Kidney (tissue), 14 donors: ENCODE results near the gene WDR7. TPM values are rescaled to one million over a fixed set of nuclear protein-coding genes. Genes with fewer than 3 reads are reported as not detected.

ENCODE experiments used
- DNase-seq, 5 donors: peaks; one replicate each; pipeline ENCODE4 v3.0.0-alpha.2; 2013 to 2020
- FAIRE-seq: peaks from 2 replicates; lab custom pipeline; 2012; peaks lifted over from hg19 to GRCh38; lab: Jason Lieb, UNC
- H3K27ac ChIP-seq, 2 donors: one replicate each; pipeline ENCODE4 v1.7.0; 2013; ENCODE audit warnings: low read depth in 2 of 2, low read length in 2 of 2, inconsistent platforms in 1 of 2
- H3K27me3 ChIP-seq: one replicate; pipeline ENCODE4 v1.7.1; 2013; ENCODE audit warnings: low read length, inconsistent platforms; ENCODE audit not compliant: control insufficient read depth, insufficient read depth
- H3K36me3 ChIP-seq, 3 donors: one replicate each; pipeline versions ENCODE4 v1.7.0 to v1.7.1; 2013; ENCODE audit warnings: low read length in 3 of 3, control low read depth in 1 of 3, inconsistent platforms in 1 of 3; ENCODE audit not compliant: insufficient read depth in 3 of 3, control insufficient read depth in 2 of 3
- H3K4me1 ChIP-seq, 3 donors: one replicate each; pipeline versions ENCODE4 v1.7.0 to v1.7.1; 2013; ENCODE audit warnings: low read length in 3 of 3, inconsistent platforms in 1 of 3, low read depth in 1 of 3; ENCODE audit not compliant: control insufficient read depth in 2 of 3, insufficient read depth in 2 of 3
- H3K4me3 ChIP-seq, 3 donors: one replicate each; pipeline versions ENCODE4 v1.7.0 to v1.8.1; 2013; ENCODE audit warnings: low read length in 3 of 3, control low read depth in 1 of 3, inconsistent platforms in 1 of 3
- H3K9ac ChIP-seq, 3 donors: one replicate each; pipeline versions ENCODE4 v1.7.0 to v1.7.1; 2013; ENCODE audit warnings: low read length in 3 of 3, control low read depth in 1 of 3, inconsistent platforms in 1 of 3
- H3K9me3 ChIP-seq, 3 donors: one replicate each; pipeline versions ENCODE4 v1.7.0 to v1.7.1; 2013; ENCODE audit warnings: low read length in 3 of 3, control low read depth in 1 of 3, inconsistent platforms in 1 of 3; ENCODE audit not compliant: control insufficient read depth in 2 of 3, insufficient read depth in 1 of 3
- CTCF ChIP-seq: IDR thresholded peaks from 3 replicates; pipeline ENCODE4 v1.5.1; 2012; ENCODE audit warnings: mild to moderate bottlenecking, moderate library complexity, borderline replicate concordance; ENCODE audit not compliant: insufficient read depth; ENCODE audit errors: extremely low read depth
- intact Hi-C: fragments of 100-400 bp; cut with DNase I; formaldehyde crosslinking; loops from one replicate; pipeline ENCODE4 v1.11.1; 2022
- polyA plus RNA-seq: library from polyadenylated mRNA; stranded (reverse); fragments of 350-450 nt; fragmentation: Illumina TruSeq; extraction: RNeasy Lipid Tissue Mini Kit (QIAGEN cat#74804); gene quantifications from one replicate; pipeline ENCODE4 v1.2.3, GENCODE V29; 2014; ENCODE audit warnings: low read depth, low replicate concordance; ENCODE audit not compliant: insufficient read depth
- total RNA-seq: library from RNA; stranded (reverse); fragmentation: NEBNext Ultra II Directional; extraction: Animal tissue kit (Norgen Biotek cat#: 25700); gene quantifications from one replicate; pipeline ENCODE4 v1.2.1, GENCODE V29; 2021
- donor health status: control.
- donor health status: control.
- donor health status: control.
- donor health status: control.
- donor health status: control.
- donor health status: DM: yes; HTN: yes; CAD: no.
- donor health status: Normal renal cell carcinoma (clear cell type).

WDR7 gene
- total and polyA plus RNA-seq, 2 donors from 2014 or later, result 7.3 to 34.4 TPM

- no peaks in the 10 kb centered on the region for H3K4me1 ChIP-seq
- intact Hi-C loops, result no loop called here
- H3K36me3 ChIP-seq, result no peaks in the 10 kb centered on the region
- no peak overlapping the region for H3K4me3 ChIP-seq
- DNase-seq (no peak), FAIRE-seq (no peak)
- H3K27me3 ChIP-seq, result no peaks in the 10 kb centered on the region
- no peaks in the 10 kb centered on the region for H3K9me3 ChIP-seq
- TF ChIP-seq CTCF, result no peak
- H3K9ac ChIP-seq, result no peak overlapping the region
- H3K27ac ChIP-seq, result no peak overlapping the region
Measured at GRCh38 chr18:56747857-56748256, 96.7 kb downstream of the WDR7 start.

- no peak overlapping the region for H3K9ac ChIP-seq
- H3K4me1 ChIP-seq, result no peaks in the 10 kb centered on the region
- no peaks in the 10 kb centered on the region for H3K9me3 ChIP-seq
- DNase-seq (peak in 2 of 5 donors; percentile 47 to 69), FAIRE-seq (no peak)
- no peak overlapping the region for H3K4me3 ChIP-seq
- no peak overlapping the region for H3K27ac ChIP-seq
- no peaks in the 10 kb centered on the region for H3K27me3 ChIP-seq
- intact Hi-C loops, result no loop called here
- TF ChIP-seq CTCF, result peak; percentile 44
- no peaks in the 10 kb centered on the region for H3K36me3 ChIP-seq
Measured at GRCh38 chr18:56748698-56749268, 97.6 kb downstream of the WDR7 start.

GRCh38 chr18:56756966-56757365 lies 105.8 kb downstream of the WDR7 start:
- Histone ChIP-seq H3K9ac (no peak overlapping the region), H3K4me1 (no peaks in the 10 kb centered on the region), H3K27me3 (no peaks in the 10 kb centered on the region), H3K36me3 (no peaks in the 10 kb centered on the region), H3K4me3 (no peak overlapping the region), H3K9me3 (no peaks in the 10 kb centered on the region), H3K27ac (no peak overlapping the region)
- no peak for TF ChIP-seq CTCF
- intact Hi-C loops, result no loop called here
- FAIRE-seq (no peak), DNase-seq (peak in 2 of 5 donors; percentile 11 to 25)

GRCh38 chr18:56770097-56770496 lies 118.9 kb downstream of the WDR7 start:
- TF ChIP-seq CTCF, result no peak
- DNase-seq (no peak), FAIRE-seq (no peak)
- no peaks in the 10 kb centered on the region for H3K36me3 ChIP-seq
- H3K4me1 ChIP-seq, result no peaks in the 10 kb centered on the region
- no peak overlapping the region for H3K9ac ChIP-seq
- no peaks in the 10 kb centered on the region for H3K9me3 ChIP-seq
- H3K27ac ChIP-seq, result no peak overlapping the region
- no peaks in the 10 kb centered on the region for H3K27me3 ChIP-seq
- no peak overlapping the region for H3K4me3 ChIP-seq
- intact Hi-C loops, result no loop called here
